Cerebellar nuclear complex (tissue), 1 donor: ENCODE results near the gene AK9.
"Not testable (repeated sequence)": the region's sequence is repeated elsewhere in the genome, so short reads cannot be mapped to it uniquely, and the experiment has no call there.

ENCODE experiments used
- DNase-seq, 2 experiments: peaks; one replicate each; lab custom pipeline; 2025; lab: John Stamatoyannopoulos, UW

Gene AK9

GRCh38 chr6:109480993-109481480 lies 210.0 kb downstream of the AK9 start:
- no peak for DNase-seq

DNA sequence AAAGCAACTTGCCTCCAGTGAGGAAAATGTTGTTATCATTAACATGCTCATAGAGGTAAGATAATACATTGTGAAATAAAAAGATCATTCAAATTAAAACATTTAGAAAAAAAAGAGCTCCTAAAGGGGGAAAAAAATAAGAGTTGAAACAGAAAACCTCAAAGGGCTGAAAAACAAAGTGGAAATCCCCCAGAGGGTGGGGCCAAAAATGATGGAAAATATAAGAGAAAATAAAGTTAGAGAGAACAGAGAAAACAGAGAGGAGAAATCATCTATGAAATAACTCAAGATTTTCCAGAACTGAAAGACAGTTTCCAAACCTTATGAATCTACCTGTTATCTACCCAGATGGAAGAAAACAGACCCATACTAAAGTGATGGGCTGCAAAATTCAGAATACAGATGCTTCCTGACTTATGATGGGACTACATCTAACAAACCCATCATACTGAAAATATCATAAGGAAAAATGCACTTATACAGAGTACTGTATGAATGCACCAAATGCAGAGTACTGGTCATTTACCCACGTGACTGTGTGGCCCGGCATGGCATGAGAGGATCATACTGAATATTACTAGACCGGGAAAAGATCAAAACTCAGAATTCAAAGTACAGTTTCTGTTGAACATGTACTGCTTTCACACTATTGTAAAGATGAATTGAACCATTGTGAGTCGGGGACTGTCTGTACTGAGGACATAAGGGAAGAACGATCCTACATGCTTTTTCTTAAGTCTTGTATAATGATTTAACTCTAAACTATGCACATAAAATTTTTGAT lies 212.0 kb downstream of the AK9 start:
- DNase-seq: no peak

DNA sequence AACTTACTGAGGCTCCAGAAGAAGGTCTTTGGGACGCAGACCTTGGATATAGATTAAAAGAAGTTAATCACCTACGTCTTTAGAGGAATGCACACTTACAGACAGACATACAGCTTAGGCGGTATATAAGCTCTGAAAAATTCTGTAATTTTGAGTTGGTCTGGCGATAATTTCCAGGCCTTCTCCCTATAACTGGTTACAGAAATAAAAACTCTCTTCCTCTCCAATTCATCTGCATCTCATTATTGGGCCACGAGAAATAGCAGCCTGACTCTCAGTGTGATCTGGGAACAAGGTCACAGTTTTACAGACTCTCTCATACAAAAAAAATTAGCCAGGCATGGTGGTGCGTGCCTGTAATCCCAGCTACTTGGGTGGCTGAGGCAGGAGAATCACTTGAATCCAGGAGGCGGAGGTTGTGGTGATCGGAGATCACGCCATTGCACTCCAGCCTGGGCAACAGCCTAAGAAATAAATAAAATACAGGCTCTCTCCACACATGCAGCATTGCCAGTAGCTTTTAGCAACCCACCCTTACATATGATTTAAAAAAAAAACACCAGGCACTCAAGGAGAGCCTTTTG lies 212.7 kb downstream of the AK9 start:
- no peak for DNase-seq

GRCh38 chr6:109477725-109478124 lies 213.3 kb downstream of the AK9 start:
- no peak for DNase-seq

DNA sequence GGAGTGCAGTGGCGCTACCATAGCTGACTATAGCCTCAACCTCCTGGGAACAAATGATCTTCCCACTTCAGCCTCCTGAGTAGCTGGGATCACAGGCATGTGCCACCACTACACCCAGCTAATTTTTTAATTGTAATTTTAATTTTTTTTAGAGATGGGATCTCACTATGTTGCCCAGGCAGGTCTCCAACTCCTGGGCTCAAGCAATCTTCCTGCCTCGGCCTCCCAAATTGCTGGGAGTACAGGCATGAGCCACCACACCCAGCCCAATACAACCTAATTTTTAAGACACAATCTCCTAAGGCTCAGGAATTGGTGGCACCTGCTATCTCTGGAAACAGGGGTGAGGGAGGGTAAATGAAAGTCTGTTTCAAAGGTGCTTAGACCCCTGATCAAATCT lies 213.8 kb downstream of the AK9 start:
- no peak for DNase-seq

DNA sequence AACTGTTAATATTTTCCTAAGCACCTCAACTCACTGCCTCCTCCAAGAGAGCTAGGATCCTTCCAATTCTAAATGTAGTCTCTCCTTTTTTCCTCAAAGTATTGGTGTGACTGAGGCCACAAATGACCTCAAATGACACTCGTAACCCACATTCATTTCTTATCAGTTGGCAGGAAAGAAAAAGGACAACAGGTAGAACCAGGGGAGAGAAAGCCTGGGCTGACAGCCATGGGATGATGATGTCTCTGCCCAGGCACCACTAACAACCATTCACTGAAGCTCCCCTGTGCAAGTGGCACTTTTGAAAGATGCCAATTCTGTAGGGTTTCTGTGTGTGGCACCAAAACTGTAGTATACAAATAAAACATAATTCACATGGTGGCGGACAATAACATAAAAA lies 215.4 kb downstream of the AK9 start:
- DNase-seq: no peak

DNA sequence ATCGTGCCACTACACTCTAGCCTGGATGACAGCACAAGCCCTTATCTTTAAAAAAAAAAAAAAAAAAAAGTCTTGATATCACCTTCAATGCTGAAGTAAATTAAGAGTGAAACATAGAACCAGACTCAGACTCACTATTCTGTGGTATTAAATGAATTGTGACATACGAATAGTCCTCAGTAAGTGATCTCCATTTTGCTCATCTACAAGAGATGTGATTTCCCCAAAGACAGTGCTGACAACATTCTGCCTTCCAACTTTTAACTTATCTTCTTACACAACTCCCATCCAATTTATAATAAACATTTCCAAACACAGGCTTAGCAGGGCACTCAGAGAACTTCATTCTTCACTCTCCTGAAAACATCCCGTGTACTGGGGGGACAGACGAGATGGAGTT lies 216.0 kb downstream of the AK9 start:
- no peak for DNase-seq

DNA sequence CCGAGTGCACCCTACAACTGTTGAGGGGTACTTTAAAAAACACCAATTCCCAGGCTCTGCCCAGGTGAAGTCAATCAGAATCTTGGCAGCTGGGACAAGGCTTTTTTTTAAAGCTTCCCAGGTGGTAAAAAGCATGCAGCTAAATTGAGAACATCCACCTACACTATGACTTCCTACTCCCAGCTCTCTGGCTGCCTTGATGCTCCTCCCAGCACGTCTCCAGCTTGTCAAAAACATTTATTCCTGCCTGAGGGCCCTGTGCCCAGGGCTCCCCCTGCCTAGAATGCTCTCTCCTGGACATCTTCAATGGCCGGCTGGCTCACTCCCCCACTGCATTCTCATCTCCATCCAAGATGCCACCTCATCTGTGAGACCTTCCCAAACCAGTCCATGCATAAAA lies 217.9 kb downstream of the AK9 start:
- DNase-seq: no peak

GRCh38 chr6:109472132-109472995 lies 218.6 kb downstream of the AK9 start:
- DNase-seq: no peak

DNA sequence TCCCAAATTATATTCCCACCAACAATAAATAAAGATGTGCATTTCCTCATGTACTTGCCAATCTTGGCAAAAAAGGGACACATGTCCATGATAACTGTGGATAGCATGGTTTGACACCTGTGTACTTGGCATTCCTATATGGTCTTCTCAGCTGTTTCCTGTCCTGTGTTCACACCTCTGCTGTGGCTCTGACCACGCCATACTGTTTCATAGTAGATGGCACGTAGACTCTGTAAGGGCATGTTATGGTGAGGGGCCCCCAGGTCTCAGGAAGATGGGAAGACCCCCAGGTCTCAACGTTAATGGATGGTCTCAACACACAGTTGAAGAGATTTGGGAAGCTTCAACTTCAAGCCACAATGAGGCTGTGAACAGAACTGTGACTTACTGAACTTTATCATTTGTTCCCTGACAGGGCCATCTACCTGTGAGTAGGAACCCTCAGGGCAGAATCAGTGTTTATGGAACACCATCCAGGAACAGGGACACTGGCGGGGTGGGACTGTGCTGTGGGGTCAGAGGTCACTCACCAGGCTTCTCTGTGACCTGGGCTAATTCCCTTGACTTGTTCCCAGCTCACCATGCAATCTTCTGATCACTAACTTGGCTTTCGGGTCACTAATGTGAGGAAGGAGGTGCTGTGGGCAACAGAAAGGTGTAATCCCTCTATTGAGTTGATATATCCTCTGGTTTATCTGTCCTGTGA lies 219.7 kb downstream of the AK9 start:
- DNase-seq: no peak

DNA sequence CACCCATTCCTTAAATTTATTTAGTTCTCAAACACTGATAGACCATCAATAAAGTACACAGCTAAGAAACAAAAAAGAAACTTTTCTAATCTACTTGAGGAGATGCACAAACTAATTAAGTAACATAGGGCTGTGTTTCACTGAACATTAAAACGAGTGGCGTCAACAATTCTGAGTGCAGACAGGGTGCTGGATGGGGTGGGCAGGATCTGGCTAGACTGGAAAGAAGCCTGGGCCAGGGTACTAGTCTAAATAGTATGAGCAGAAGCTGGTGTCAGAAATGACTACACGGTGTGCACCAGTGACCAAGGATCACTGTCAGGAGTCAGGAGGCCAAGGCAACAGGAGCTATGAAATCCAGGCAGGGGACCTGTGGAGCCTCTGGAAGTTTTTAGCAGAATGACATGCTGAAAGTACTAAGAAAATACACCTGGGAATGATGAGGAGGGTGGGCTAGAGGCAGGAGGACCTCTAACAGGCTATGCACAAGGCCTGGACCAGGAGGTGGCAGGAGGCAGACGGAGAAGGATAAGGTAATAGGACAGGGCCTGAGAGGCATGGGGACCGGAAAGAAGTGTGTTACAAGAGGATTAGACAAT lies 221.3 kb downstream of the AK9 start:
- no peak for DNase-seq

DNA sequence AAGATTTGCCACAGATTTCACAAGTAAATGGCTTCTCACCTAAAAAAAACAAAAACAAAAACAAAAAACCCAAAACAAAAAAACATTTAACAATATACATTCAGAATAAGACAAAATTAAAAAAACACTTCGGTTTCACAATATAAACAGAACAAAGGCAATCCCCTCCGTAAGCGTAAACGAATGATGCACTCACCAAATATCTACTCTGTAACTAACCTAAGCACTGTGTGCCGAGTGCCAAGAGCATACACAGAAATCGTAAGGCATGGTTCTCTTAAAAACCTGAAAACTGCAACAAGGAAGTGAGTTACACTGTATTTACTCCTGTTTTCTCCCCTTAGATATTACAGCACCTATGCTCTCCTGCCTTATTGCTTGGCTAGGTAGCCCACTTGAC lies 223.3 kb downstream of the AK9 start:
- DNase-seq: no peak

DNA sequence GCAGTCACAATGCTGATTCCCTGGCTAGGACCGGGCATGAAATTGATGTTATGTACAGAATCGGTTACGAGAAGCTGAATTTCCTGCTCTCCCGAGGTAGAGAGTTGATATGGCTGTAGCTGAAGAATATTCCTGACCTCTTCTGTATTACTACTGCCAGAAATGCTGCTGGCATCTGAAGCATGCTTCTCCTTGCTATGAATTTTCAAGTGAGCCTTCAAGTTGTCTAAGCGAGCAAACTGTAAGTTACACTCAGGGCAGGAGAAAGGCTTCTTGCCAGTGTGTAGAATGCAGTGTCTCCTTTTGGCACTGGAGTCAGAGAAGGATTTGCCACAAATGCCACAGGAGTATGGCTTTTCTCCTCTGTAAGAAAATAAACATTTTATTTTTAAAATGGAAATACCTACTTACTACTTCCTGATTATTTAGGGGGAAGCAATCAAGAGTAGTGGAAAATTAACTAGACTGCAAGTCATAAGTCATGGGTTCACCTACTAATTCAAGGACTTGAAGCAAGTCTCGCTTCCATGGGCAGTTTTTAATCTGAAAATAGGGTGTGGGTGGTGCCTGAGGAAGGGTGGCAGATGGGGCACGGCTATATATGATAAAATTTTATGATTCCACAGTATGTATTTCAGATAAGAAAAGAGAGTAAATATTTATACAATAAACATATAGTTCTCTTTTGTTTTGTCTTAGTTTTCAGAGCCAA lies 224.6 kb downstream of the AK9 start:
- no peak for DNase-seq

DNA sequence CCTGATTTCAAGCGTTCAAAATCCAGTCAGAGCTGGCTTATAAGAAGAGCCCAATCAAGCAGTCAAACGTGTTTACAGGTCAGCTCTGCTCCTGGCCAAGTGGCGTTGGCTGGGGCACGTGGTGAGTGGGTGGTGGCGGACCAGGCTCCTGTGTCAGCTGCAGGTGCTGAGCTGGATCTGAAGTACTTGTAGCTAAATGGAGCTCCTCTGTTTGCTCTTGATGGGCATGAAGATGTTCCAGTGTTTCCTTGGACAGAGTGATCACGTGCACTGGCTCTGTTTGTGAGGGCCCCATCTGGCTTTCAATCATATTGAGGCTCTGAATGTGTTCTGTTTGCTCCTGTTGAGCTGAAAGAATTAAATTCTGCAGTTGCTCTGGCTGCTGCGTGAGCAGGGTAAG lies 225.2 kb downstream of the AK9 start:
- DNase-seq: no peak

- no peak for DNase-seq
Measured at GRCh38 chr6:109461733-109462526, 229.1 kb downstream of the AK9 start.

DNA sequence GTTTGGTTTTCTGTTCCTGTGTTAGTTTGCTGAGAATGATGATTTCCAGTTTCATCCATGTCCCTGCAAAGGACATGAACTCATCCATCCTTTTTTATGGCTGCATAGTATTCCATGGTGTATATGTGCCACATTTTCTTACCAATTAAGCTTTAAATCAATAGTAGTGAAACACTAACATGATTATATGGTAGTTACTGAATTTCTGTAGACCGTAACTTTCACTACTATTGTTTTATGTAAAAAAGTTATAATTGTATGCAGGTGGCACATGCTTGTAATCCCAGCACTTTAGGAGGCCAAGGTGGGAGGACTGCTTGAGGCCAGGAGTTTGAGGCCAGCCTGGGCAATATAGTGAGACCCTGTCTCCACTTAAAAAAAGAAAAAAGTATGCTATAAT lies 229.8 kb downstream of the AK9 start:
- not testable (repeated sequence) for DNase-seq

- DNase-seq: no peak
Measured at GRCh38 chr6:109460161-109460829, 230.7 kb downstream of the AK9 start.

DNA sequence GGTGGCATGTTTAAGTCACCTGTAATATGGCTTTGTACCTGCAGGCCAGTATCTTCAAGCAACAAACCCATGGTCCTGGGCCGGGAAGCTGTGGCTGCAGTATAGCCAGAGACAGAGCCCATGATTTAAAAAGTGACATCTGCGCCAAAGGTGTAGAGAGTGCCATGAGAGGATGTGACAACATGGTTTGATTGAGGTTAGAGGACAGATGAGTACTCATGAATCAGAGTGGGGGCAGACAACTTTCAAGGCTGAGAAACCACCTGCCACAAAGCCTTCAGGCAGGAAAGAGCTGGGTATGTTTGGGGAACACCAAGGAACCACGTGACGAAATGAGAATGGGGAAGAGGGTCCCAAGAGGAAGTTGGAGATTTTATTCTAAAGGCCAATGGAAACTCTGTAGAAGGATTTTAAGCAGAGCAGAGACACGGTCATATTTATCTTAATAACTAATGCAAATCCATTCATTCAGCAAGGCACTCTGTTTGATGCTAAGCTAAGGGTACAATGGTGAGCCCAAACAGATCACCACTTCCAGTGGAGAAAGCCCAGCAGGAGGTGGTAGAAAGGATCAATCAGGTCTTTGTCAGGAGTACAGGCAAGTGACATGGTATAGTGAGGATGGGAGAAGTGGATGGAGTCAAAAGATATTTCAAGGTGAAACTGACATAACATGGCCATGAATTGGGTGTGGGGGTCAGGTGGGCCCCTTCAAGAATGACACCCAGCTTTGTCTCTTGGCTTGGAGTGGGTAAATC lies 232.0 kb downstream of the AK9 start:
- DNase-seq: no peak

DNA sequence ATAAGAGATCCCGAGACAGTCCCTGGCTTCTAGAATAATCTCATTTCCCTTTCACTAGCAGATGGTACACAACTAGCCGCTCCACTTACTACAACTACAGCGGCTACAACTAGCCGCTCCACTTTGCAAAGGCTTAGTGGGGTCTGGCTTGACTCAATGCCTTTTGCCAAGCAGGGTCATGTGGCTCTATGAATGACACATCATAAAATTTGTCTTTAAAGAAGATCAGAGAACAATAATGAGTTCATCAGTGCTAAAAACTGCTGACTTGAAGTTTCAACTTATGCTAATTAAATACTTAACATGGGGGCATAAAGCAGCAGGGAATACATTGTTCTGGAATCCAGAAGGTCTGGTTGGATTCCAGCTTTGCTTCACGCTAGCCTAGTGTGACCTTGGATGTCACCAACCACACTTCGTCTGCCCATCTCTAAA lies 233.4 kb downstream of the AK9 start:
- no peak for DNase-seq
